ENCODE measurements around the gene TBC1D22A. TPM values are rescaled to one million over a fixed set of nuclear protein-coding genes. Genes with fewer than 3 reads are reported as not detected.
"Not testable (repeated sequence)": the region's sequence is repeated elsewhere in the genome, so short reads cannot be mapped to it uniquely, and the experiment has no call there.

TBC1D22A gene
- total and polyA plus RNA-seq, 4 donors, result 4.1 to 12.4 (median 8.4) TPM

DNA sequence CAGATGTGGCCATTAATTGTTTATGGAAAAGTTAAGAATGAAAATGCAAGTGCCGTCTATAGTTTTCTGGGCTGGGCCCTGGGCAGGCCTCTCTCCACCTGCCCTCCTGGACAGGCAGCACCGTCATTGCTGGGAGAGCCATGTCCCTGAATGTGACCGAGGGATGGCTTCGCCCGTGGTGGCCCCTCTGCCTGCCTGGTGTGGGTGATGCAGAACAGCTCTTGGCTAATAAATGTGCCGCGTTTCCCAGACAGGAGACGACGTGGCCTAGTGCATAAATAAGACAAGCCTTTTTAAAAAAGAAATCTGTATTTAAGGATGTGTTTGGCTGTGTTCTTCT lies 407.3 kb downstream of the TBC1D22A start:
- DNase-seq (ENCODE audit: low spot score), result no peak
- H3K36me3 ChIP-seq (ENCODE audit: control insufficient read depth in 4 of 4, insufficient read depth in 3 of 4, low read depth in 1 of 4, low read length in 3 of 4), result peaks cover 0 to 5% (median 0%) of the 10 kb centered on the region in 4 donors
- TF ChIP-seq, protein P1, sequence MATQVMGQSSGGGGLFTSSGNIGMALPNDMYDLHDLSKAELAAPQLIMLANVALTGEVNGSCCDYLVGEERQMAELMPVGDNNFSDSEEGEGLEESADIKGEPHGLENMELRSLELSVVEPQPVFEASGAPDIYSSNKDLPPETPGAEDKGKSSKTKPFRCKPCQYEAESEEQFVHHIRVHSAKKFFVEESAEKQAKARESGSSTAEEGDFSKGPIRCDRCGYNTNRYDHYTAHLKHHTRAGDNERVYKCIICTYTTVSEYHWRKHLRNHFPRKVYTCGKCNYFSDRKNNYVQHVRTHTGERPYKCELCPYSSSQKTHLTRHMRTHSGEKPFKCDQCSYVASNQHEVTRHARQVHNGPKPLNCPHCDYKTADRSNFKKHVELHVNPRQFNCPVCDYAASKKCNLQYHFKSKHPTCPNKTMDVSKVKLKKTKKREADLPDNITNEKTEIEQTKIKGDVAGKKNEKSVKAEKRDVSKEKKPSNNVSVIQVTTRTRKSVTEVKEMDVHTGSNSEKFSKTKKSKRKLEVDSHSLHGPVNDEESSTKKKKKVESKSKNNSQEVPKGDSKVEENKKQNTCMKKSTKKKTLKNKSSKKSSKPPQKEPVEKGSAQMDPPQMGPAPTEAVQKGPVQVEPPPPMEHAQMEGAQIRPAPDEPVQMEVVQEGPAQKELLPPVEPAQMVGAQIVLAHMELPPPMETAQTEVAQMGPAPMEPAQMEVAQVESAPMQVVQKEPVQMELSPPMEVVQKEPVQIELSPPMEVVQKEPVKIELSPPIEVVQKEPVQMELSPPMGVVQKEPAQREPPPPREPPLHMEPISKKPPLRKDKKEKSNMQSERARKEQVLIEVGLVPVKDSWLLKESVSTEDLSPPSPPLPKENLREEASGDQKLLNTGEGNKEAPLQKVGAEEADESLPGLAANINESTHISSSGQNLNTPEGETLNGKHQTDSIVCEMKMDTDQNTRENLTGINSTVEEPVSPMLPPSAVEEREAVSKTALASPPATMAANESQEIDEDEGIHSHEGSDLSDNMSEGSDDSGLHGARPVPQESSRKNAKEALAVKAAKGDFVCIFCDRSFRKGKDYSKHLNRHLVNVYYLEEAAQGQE (IDR thresholded peaks at IDR 0.05), result no peak
- TF ChIP-seq TAF1 (conservative IDR thresholded peaks at IDR 0.05), result no peak
- TF ChIP-seq, protein P2, sequence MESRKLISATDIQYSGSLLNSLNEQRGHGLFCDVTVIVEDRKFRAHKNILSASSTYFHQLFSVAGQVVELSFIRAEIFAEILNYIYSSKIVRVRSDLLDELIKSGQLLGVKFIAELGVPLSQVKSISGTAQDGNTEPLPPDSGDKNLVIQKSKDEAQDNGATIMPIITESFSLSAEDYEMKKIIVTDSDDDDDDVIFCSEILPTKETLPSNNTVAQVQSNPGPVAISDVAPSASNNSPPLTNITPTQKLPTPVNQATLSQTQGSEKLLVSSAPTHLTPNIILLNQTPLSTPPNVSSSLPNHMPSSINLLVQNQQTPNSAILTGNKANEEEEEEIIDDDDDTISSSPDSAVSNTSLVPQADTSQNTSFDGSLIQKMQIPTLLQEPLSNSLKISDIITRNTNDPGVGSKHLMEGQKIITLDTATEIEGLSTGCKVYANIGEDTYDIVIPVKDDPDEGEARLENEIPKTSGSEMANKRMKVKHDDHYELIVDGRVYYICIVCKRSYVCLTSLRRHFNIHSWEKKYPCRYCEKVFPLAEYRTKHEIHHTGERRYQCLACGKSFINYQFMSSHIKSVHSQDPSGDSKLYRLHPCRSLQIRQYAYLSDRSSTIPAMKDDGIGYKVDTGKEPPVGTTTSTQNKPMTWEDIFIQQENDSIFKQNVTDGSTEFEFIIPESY (IDR thresholded peaks at IDR 0.05), result no peak
- TF ChIP-seq GABPA (IDR thresholded peaks at IDR 0.05 in 1 of 2, conservative IDR thresholded peaks at IDR 0.05 in 1 of 2), result no peak
- TF ChIP-seq HNF4A (conservative IDR thresholded peaks at IDR 0.05), result no peak
- no peak for TF ChIP-seq RAD21 (IDR thresholded peaks at IDR 0.05)
- no peak for TF ChIP-seq FOXA2 (IDR thresholded peaks at IDR 0.05)
- TF ChIP-seq MAX (IDR thresholded peaks at IDR 0.05), result no peak
- TF ChIP-seq NR2F2 (IDR thresholded peaks at IDR 0.05), result no peak
- H3K4me3 ChIP-seq (ENCODE audit: low read depth in 1 of 3, low read length in 3 of 3), result no peak overlapping the region
- no peaks in the 10 kb centered on the region for H3K9me3 ChIP-seq (ENCODE audit: control insufficient read depth in 4 of 4, low read length in 3 of 4)
- H3K27ac ChIP-seq (ENCODE audit: low read depth in 1 of 2, low read length in 2 of 2), result no peak overlapping the region
- H3K4me1 ChIP-seq (ENCODE audit: control insufficient read depth in 4 of 4, insufficient read depth in 4 of 4, low read length in 3 of 4), result no peaks in the 10 kb centered on the region
- H3K27me3 ChIP-seq (ENCODE audit: control insufficient read depth in 4 of 4, insufficient read depth in 4 of 4, low read length in 3 of 4), result no peaks in the 10 kb centered on the region
- 96% methylated on average over 9 of the region's 9 CpGs for WGBS
- no peak overlapping the region for H3K9ac ChIP-seq (ENCODE audit: low read depth in 1 of 2, low read length in 2 of 2)

- not testable (repeated sequence) for H3K4me3 ChIP-seq (ENCODE audit: low read depth in 1 of 3, low read length in 3 of 3); DNase-seq (ENCODE audit: low spot score); H3K9me3 ChIP-seq (ENCODE audit: control insufficient read depth in 4 of 4, low read length in 3 of 4); H3K36me3 ChIP-seq (ENCODE audit: control insufficient read depth in 4 of 4, insufficient read depth in 3 of 4, low read depth in 1 of 4, low read length in 3 of 4); H3K4me1 ChIP-seq (ENCODE audit: control insufficient read depth in 4 of 4, insufficient read depth in 4 of 4, low read length in 3 of 4); H3K27me3 ChIP-seq (ENCODE audit: control insufficient read depth in 4 of 4, insufficient read depth in 4 of 4, low read length in 3 of 4); H3K27ac ChIP-seq (ENCODE audit: low read depth in 1 of 2, low read length in 2 of 2); H3K9ac ChIP-seq (ENCODE audit: low read depth in 1 of 2, low read length in 2 of 2)
- WGBS, result 95% methylated on average over 21 of the region's 21 CpGs
These were observed 408.3 kb downstream of the TBC1D22A start for GRCh38 chr22:47170511-47171440.
